HG03280 (cell line): ENCODE measurements around the gene CSGALNACT2.
"Not testable (repeated sequence)": the region's sequence is repeated elsewhere in the genome, so short reads cannot be mapped to it uniquely, and the experiment has no call there.

ENCODE experiments used
- ATAC-seq: cut with Tn5 transposase; IDR thresholded peaks from one replicate; pipeline ENCODE4 v1.9.1; 2021; ENCODE audit warnings: mild to moderate bottlenecking, moderate library complexity; ENCODE audit not compliant: unreplicated experiment

The CSGALNACT2 gene

DNA sequence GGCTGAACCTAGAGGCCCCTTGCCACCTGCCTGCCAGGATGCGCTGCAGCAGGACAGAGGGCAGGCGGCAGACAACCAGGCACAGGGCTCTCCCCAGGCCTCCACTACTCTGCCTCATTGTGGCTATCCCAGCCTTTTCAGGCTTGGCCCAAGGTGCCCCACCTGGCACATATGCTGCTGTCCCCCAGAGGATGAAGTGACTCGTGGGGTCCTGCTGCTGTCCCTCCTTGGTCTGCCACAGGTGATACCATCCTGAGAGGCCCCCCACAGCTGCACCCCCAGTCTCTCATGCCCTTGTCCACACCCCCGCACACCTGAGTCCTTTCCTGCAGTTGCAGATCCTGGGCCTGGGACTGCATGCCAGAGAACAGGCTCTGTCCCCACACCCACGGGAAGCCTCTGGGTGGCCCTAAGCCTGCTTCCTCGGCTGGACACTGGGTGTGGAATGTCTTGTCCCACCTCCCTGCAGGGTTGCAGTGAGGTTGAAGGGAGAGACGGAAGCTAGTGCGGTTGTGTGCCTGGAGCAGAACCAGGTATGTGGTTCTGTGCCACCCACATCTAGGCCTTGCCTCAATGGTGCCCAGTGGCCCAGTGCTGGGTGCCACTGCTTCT lies 73.3 kb downstream of the CSGALNACT2 start:
- ATAC-seq, result no peak

DNA sequence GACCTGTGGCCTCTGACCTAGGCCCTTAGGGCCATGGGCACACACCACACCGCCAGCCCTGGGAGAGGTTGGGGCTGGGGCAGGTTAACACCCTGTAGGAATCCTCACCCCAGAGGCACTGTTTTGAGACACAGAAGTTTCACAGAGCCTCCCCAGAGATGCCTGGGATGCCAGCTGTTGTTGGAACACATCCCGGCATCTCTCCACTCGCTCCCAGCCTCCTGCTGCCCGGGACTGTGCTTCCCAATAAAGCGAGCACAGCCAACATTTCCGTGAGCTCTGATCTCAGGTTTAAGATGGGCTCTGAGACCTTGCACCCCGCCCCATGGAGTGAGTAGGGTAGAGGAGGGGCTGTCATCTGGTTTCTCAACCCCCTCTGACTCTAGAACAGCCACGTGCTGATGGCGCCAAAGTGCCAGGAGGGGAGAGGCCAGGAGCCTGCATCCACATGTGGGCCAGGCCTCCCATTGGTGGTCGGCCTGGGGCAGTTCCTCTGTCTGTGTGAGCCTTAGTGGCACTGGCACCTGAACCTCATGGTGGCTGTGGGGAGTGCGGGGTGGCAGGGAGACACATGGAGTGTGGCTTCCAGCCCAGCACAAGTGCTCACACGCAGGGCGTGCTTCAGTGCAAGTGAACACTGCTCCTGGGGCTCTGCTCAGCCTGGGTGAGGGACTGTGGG lies 73.9 kb downstream of the CSGALNACT2 start:
- ATAC-seq, result no peak

DNA sequence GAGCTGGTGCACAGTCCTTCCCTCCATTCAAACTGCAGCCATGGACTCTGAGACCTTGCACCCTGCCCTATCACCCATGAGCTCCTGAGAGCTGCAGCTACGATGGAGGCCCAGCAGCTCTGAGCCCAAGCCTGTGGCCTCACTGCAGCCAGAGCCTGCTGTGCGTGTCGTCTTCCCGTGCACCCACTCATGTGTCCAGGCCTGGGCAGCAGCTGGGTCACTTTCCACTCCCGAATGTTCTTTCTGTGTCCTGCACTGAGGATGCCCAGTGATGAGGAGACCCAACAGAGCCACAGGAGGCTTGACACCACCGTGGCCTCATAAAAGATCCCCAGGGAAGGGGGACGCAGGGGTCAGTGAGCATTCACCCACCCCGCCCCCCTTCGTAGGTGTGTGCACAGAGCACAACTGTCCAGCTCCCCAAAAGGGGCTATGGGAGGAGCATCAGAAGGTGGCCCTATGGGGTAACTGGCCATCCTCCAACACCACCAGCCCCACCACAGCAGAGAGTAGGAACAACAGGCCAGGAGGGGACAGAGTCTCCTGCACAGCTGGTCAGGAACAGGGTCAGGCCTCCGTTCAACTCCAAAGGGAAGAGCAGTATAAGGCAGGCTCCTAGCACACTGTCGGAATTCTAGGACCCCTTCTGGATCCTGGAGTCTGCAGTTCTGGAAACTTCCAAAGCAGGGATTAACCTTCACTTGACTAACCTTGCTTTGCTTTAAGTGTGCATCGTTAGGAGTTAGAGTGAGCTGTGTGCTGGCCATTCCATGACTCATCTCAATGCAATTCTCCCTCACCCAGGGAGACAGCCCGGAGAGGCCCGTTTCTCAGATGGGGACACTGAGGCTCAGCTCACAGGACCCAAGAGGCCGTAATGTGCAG lies 76.1 kb downstream of the CSGALNACT2 start:
- ATAC-seq, result no peak

DNA sequence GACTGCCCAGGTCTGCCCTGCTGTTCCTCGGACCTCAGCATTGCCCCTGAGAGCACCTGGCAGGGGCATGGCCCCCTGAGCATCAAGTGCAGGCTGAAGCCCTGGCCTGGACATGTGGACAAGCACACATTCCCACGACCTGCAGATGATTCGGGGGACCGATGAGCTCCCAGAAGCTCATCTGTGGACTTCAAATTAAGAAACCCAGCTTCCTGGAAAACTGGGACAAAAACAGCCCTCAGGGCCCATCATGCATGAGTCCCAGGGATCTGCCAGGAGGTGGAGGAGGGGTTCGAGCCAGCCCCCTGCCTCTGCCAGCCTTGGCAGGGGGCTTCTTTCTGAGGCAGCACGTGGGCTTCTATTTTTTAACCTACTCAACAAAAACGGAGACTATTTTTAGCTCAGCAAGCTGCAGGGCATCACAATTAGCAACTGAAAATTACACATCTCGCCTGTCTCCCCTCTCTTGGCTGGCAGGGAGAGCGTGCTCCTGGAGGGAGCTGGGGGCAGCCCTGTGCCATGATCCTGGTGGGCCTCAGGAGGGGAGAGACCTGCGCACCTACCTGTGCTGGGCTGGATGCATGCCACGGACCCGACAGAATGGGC lies 76.8 kb downstream of the CSGALNACT2 start:
- no peak for ATAC-seq

DNA sequence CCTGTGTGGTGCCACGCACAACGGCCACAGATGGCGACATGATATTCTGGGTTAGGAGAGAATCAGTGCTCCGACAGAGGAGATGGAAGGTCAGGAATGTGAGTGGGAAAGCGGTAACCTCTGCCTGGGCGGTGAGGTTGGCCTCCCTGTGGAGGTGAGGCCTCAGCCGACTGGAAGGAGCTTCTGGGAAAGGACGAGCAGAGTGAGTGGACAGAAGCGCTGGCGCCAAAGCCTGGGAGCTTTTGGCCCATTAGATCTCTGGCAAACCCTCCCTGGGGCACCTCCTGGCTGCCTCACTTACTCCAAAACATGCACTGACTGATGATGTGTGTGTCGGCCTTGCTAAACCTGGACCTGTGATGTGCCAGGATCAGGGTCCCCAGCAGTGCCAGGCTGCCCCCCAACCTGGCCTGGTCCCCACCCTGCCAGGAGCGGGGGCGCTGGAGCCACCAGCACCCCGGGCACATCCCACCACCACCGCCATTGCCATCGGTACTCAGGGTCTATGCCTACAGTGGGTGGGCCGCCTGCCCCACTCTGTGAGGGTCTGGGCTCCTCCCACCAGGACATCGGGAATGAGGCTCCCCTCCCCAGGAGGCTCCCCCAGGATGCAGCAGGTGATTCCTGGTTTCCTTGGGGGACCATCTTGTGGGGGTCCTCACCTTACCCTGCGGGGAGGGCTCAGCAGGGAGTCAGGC lies 77.7 kb downstream of the CSGALNACT2 start:
- ATAC-seq, result no peak

GRCh38 chr10:43216931-43217562 lies 78.8 kb downstream of the CSGALNACT2 start:
- ATAC-seq, result no peak

DNA sequence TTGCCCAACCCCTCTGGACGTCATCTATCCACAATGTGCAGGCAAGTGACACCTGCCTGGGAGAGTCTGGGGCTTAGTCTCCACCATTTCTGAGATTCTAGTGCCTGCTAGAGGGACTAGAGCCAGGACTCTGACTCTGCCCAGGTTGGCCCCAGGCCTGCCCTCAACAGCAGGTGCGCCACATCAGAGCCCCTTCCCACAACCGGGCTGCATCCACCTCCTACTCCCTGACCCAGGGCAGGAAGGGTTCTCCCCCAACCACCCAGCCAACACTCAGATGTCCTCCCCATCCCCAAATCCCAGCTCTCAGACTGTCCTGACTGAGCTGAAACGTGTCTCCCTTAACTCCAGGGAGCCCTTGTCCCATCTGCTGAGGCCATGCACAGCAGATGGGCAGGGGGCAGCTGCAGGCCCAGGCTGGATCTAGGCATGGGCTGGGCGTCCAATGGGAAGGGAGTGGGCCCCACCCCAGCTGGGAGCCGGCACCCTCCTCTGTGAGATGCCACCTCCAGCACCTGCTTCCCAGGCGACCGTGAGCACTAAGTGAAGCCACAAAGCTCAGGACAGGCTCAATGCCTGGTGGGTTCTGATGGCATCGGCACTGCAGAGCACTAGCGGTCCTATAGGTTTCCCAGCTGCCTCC lies 79.4 kb downstream of the CSGALNACT2 start:
- no peak for ATAC-seq

- ATAC-seq, result no peak
Observed at GRCh38 chr10:43218206-43218950, 80.1 kb downstream of the CSGALNACT2 start.

GRCh38 chr10:43218951-43219837 lies 80.9 kb downstream of the CSGALNACT2 start:
- no peak for ATAC-seq

DNA sequence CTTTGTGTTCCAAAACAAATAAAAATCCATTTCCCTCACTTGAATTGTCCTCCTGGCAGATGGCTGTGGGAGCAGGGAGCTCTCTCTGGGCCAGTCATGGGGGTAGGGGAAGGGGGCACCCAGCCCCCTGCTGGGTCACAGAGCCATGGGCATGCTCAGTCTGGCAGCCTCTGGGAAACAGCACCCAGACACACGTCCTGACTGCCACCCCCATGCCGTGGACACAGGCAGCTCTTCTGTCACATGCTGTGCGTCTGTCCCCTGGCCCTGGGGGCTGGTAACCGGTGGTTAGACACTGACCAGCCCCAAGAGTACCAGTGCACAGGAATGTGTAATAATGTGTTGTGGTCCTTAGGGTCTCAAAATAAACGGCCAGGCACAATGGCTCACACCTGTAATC lies 81.6 kb downstream of the CSGALNACT2 start:
- no peak for ATAC-seq

- not testable (repeated sequence) for ATAC-seq
Observed at GRCh38 chr10:43220251-43220650, 82.0 kb downstream of the CSGALNACT2 start.

DNA sequence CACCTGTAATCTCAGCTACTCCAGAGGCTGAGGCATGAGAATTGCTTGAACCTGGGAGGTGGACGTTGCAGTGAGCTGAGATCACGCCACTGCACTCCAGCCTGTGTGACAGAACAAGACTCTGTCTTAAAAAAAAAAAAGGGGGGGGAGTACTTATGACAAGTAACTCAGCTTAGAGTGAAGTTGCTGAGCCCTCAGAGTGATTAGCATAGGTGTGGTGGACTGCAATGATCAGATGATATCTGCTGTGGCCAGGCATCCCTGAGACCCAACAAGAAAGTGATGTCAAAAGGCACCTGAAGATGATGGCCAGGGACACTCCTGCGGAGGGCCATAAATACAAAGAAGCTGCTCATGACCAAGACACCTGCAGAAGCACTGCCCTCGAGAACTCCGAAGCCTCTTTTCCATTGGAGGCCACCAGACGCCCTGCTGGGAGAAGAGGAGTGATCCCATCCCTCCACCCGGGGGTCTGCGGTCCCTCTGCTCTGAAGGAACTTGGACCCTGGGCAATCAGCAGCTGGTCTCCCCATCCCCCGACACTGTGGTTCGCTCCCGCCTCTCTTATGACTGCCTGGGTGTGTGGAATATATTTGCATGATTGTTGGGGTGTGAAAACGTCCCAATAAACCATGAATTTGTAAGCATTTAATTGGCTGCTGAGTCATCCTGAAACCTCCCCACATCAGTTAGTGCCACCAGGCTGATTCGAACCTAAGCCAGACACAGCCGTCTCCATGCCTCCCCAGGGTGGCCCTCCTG lies 82.6 kb downstream of the CSGALNACT2 start:
- ATAC-seq, result no peak

DNA sequence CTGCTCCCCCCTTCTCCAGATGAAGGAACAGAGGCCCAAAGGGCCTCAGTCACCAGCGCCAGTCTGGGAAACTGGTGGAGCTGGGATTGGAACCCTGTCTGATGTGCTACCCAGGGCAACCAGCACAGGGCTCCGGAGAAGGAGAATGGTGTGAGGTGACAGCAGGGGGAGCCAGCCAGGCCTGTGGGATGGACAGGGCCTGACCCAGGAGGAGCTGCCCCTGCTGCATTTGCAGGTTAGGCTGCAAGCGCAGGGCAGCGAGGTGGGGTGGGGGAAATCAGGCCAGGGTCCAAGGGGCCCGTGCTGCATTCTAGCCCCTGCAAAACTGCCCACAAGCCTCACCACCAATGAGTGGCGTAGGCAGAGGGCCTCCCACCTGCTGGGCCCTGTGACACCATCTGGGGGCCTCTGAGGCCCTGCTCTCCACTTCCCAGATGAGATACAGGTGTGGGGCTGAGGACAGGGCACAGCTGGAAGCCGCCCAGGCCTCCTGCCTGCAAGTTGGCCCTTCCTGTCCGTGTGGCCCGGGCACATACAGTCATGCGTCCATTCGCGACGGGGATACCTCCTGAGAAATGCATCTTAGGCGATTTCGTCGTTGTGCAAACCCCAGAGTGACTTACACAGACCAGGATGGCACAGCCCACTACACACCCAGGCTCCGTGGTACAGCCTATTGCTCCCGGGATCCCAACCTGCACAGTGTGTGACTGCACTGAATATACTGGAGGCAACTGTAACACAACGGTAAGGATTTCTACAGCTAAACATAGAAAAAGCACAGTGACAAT lies 83.4 kb downstream of the CSGALNACT2 start:
- ATAC-seq, result no peak

- ATAC-seq, result no peak
Observed at GRCh38 chr10:43222210-43222720, 84.0 kb downstream of the CSGALNACT2 start.

- no peak for ATAC-seq
Observed at GRCh38 chr10:43223056-43223455, 84.8 kb downstream of the CSGALNACT2 start.

- no peak for ATAC-seq
Observed at GRCh38 chr10:43224321-43224720, 86.1 kb downstream of the CSGALNACT2 start.
